GM04503 (cell line): ENCODE data around the gene USP32.
A peak's percentile ranks its signal among the peaks of the same experiment; 100 is the strongest.
"Not testable (repeated sequence)": the region's sequence is repeated elsewhere in the genome, so short reads cannot be mapped to it uniquely, and the experiment has no call there.

Experiments used
- DNase-seq: peaks from one replicate; pipeline ENCODE4 v3.0.0-alpha.2; 2012; ENCODE audit warnings: low read depth

Gene USP32

GRCh38 chr17:60372790-60373483 is 19.0 kb downstream of the USP32 start:
- DNase-seq: peak; percentile 34

GRCh38 chr17:60371818-60372510 is 20.0 kb downstream of the USP32 start:
- no peak for DNase-seq

- no peak for DNase-seq
These were observed 20.5 kb downstream of the USP32 start for GRCh38 chr17:60371416-60371815.

- no peak for DNase-seq
These were observed 22.2 kb downstream of the USP32 start for GRCh38 chr17:60369727-60370126.

- DNase-seq: no peak
These were observed 28.1 kb downstream of the USP32 start for GRCh38 chr17:60363700-60364405.

GRCh38 chr17:60362329-60362728 is 29.6 kb downstream of the USP32 start:
- no peak for DNase-seq

GRCh38 chr17:60361889-60362288 is 30.0 kb downstream of the USP32 start:
- no peak for DNase-seq

GRCh38 chr17:60359415-60359814 is 32.5 kb downstream of the USP32 start:
- no peak for DNase-seq

- DNase-seq: no peak
These were observed 33.2 kb downstream of the USP32 start for GRCh38 chr17:60358606-60359225.

- no peak for DNase-seq
These were observed 35.0 kb downstream of the USP32 start for GRCh38 chr17:60356940-60357339.

- DNase-seq: no peak
These were observed 36.0 kb downstream of the USP32 start for GRCh38 chr17:60355663-60356594.

- DNase-seq: peak; percentile 78
These were observed 37.7 kb downstream of the USP32 start for GRCh38 chr17:60354223-60354622.

GRCh38 chr17:60353773-60354172 is 38.2 kb downstream of the USP32 start:
- DNase-seq: no peak

GRCh38 chr17:60352569-60352968 is 39.4 kb downstream of the USP32 start:
- DNase-seq: no peak

GRCh38 chr17:60352071-60352470 is 39.9 kb downstream of the USP32 start:
- DNase-seq: no peak

- DNase-seq: no peak
These were observed 40.8 kb downstream of the USP32 start for GRCh38 chr17:60351012-60351695.

GRCh38 chr17:60348616-60349015 is 43.3 kb downstream of the USP32 start:
- DNase-seq: no peak

- DNase-seq: no peak
These were observed 46.7 kb downstream of the USP32 start for GRCh38 chr17:60345233-60345632.

GRCh38 chr17:60342492-60342891 is 49.4 kb downstream of the USP32 start:
- DNase-seq: not testable (repeated sequence)

GRCh38 chr17:60335289-60335688 is 56.6 kb downstream of the USP32 start:
- no peak for DNase-seq

- no peak for DNase-seq
These were observed 58.3 kb downstream of the USP32 start for GRCh38 chr17:60333628-60334031.
